CD4-positive, CD25-positive, alpha-beta regulatory T cell (primary cell): ENCODE results near the gene OCEL1. TPM values are rescaled to one million over a fixed set of nuclear protein-coding genes. Genes with fewer than 3 reads are reported as not detected.

ENCODE experiments used
- ATAC-seq, 2 donors: fragments of 150-1000 bp; cut with Tn5 transposase; one replicate each; pipeline ENCODE4 v1.10.0; 2021; ENCODE audit warnings: low read depth in 2 of 2, moderate number of reproducible peaks in 2 of 2, moderate library complexity in 1 of 2
- DNase-seq, 3 donors: peaks; one replicate each; pipeline versions ENCODE4 v3.0.0 to v3.0.0-alpha.2; 2012 to 2022; ENCODE audit warnings: mixed read lengths in 1 of 3
- H3K27ac ChIP-seq: one replicate; pipeline ENCODE4 v1.7.0; 2013; ENCODE audit warnings: mild to moderate bottlenecking, low read length; ENCODE audit not compliant: insufficient read depth, poor library complexity, severe bottlenecking
- H3K27me3 ChIP-seq: one replicate; pipeline ENCODE4 v1.7.0; 2013; ENCODE audit warnings: low read length; ENCODE audit not compliant: control insufficient read depth, insufficient read depth
- H3K36me3 ChIP-seq: one replicate; pipeline ENCODE4 v1.7.0; 2013; ENCODE audit warnings: mild to moderate bottlenecking, low read length, moderate library complexity; ENCODE audit not compliant: control insufficient read depth, insufficient read depth
- H3K4me1 ChIP-seq: 2 replicates; pipeline ENCODE4 v1.7.0; 2013; ENCODE audit warnings: mild to moderate bottlenecking, low read length; ENCODE audit not compliant: insufficient read depth, control insufficient read depth, poor library complexity, severe bottlenecking
- H3K4me3 ChIP-seq: one replicate; pipeline ENCODE4 v1.7.0; 2013; ENCODE audit warnings: low read depth, mild to moderate bottlenecking, low read length, moderate library complexity
- H3K9me3 ChIP-seq, 2 experiments: 1 replicate in 1 of 2; 2 replicates in 1 of 2; pipeline ENCODE4 v1.7.0; 2013; ENCODE audit warnings: low read length in 2 of 2, mild to moderate bottlenecking in 1 of 2, moderate library complexity in 1 of 2; ENCODE audit not compliant: control insufficient read depth in 2 of 2
- H3K27ac Mint-ChIP-seq, 3 donors: one replicate each; pipeline ENCODE4 v1.8.0; 2020 to 2022; ENCODE audit warnings: mild to moderate bottlenecking in 3 of 3, mixed read lengths in 3 of 3, moderate library complexity in 2 of 3
- H3K27me3 Mint-ChIP-seq: one replicate; pipeline ENCODE4 v1.8.0; 2022; ENCODE audit warnings: mild to moderate bottlenecking, mixed read lengths
- H3K36me3 Mint-ChIP-seq: one replicate; pipeline ENCODE4 v1.8.0; 2020; ENCODE audit warnings: mixed read lengths
- H3K4me1 Mint-ChIP-seq, 4 donors: one replicate each; pipeline ENCODE4 v1.8.0; 2020 to 2022; ENCODE audit warnings: mixed read lengths in 4 of 4, mild to moderate bottlenecking in 1 of 4
- H3K4me3 Mint-ChIP-seq, 4 donors: one replicate each; pipeline ENCODE4 v1.8.0; 2020 to 2022; ENCODE audit warnings: mild to moderate bottlenecking in 4 of 4, mixed read lengths in 4 of 4, moderate library complexity in 3 of 4
- H3K9me3 Mint-ChIP-seq, 7 donors: one replicate each; pipeline ENCODE4 v1.8.0; 2020 to 2022; ENCODE audit warnings: mixed read lengths in 7 of 7, mild to moderate bottlenecking in 3 of 7, moderate library complexity in 2 of 7
- polyA plus RNA-seq, 4 donors: library from polyadenylated mRNA; unstranded; fragments of 300-500 nt; fragmentation: Illumina TruSeq; gene quantifications; one replicate each; pipeline ENCODE4 v1.2.3, GENCODE V29; 2021
- total RNA-seq: library from RNA; stranded (reverse); gene quantifications from one replicate; pipeline ENCODE4 v1.2.3, GENCODE V29; 2022

OCEL1 gene
- total and polyA plus RNA-seq, 5 donors from 2014 or later: 23.3 to 51.0 (median 46.7) TPM

GRCh38 chr19:17202713-17203112 is 23.3 kb upstream of the OCEL1 start:
- no peak overlapping the region for H3K27ac ChIP-seq
- no peak for ATAC-seq
- H3K9me3 ChIP-seq: no peaks in the 10 kb centered on the region
- no peak overlapping the region for H3K27ac Mint-ChIP-seq
- DNase-seq: no peak
- no peaks in the 10 kb centered on the region for H3K9me3 Mint-ChIP-seq
- peaks cover 0 to 2% (median under 1%) of the 10 kb centered on the region in 4 donors for H3K4me1 Mint-ChIP-seq
- peaks cover 42% of the 10 kb centered on the region for H3K36me3 Mint-ChIP-seq
- H3K27me3 ChIP-seq: no peaks in the 10 kb centered on the region
- no peaks in the 10 kb centered on the region for H3K27me3 Mint-ChIP-seq
- no peaks in the 10 kb centered on the region for H3K4me1 ChIP-seq
- no peak overlapping the region for H3K4me3 ChIP-seq
- no peak overlapping the region for H3K4me3 Mint-ChIP-seq
- peaks cover 57% of the 10 kb centered on the region for H3K36me3 ChIP-seq

GRCh38 chr19:17205237-17206140 is 20.5 kb upstream of the OCEL1 start:
- peaks cover 51% of the 10 kb centered on the region for H3K36me3 ChIP-seq
- H3K9me3 ChIP-seq: no peaks in the 10 kb centered on the region
- Mint-ChIP-seq H3K27ac (peak overlapping the region in 1 of 3 donors; percentile 42), H3K4me1 (peaks cover 0 to 2% (median under 1%) of the 10 kb centered on the region in 4 donors), H3K36me3 (peaks cover 34% of the 10 kb centered on the region), H3K4me3 (peak overlapping the region in 1 of 4 donors; percentile 26), H3K9me3 (no peaks in the 10 kb centered on the region), H3K27me3 (no peaks in the 10 kb centered on the region)
- H3K27ac ChIP-seq: no peak overlapping the region
- H3K4me1 ChIP-seq: no peaks in the 10 kb centered on the region
- DNase-seq (peak; percentile 30 to 73 (median 60)), ATAC-seq (peak; percentile 57 to 73)
- no peaks in the 10 kb centered on the region for H3K27me3 ChIP-seq
- H3K4me3 ChIP-seq: no peak overlapping the region

- peaks cover 39% of the 10 kb centered on the region for H3K36me3 ChIP-seq
- H3K36me3 Mint-ChIP-seq: peaks cover 27% of the 10 kb centered on the region
- peak overlapping the region in 1 of 3 donors; percentile 31 for H3K27ac Mint-ChIP-seq
Measured at GRCh38 chr19:17206736-17207581, 19.1 kb upstream of the OCEL1 start.

GRCh38 chr19:17209126-17210036 is 16.6 kb upstream of the OCEL1 start:
- Mint-ChIP-seq H3K36me3 (peaks cover 17% of the 10 kb centered on the region), H3K27me3 (peaks cover 1% of the 10 kb centered on the region), H3K9me3 (no peaks in the 10 kb centered on the region), H3K27ac (peak overlapping the region in 2 of 3 donors; percentile 69 to 72), H3K4me1 (peaks cover 0 to 4% (median 0%) of the 10 kb centered on the region in 4 donors), H3K4me3 (no peak overlapping the region)
- H3K4me3 ChIP-seq: no peak overlapping the region
- no peak for ATAC-seq
- peaks cover 30% of the 10 kb centered on the region for H3K36me3 ChIP-seq
- peaks cover under 1% of the 10 kb centered on the region for H3K4me1 ChIP-seq
- peak in 2 of 3 donors; percentile 11 to 39 for DNase-seq
- no peak overlapping the region for H3K27ac ChIP-seq
- no peaks in the 10 kb centered on the region for H3K27me3 ChIP-seq
- no peaks in the 10 kb centered on the region for H3K9me3 ChIP-seq

More at GRCh38 chr19:17206736-17207581, 19.1 kb upstream of the OCEL1 start:
- no peak overlapping the region for H3K4me3 ChIP-seq
- no peak overlapping the region for H3K27ac ChIP-seq
- Mint-ChIP-seq H3K9me3 (no peaks in the 10 kb centered on the region), H3K4me1 (peaks cover 0 to 2% (median under 1%) of the 10 kb centered on the region in 4 donors), H3K4me3 (no peak overlapping the region), H3K27me3 (no peaks in the 10 kb centered on the region)
- ATAC-seq (no peak), DNase-seq (no peak)
- H3K27me3 ChIP-seq: no peaks in the 10 kb centered on the region
- no peaks in the 10 kb centered on the region for H3K4me1 ChIP-seq
- H3K9me3 ChIP-seq: no peaks in the 10 kb centered on the region

- H3K36me3 ChIP-seq: peaks cover 30% of the 10 kb centered on the region
- no peak for ATAC-seq
Measured at GRCh38 chr19:17210296-17210695, 15.7 kb upstream of the OCEL1 start.

GRCh38 chr19:17211547-17212446 is 14.2 kb upstream of the OCEL1 start:
- no peak overlapping the region for H3K27ac Mint-ChIP-seq

More at GRCh38 chr19:17210296-17210695, 15.7 kb upstream of the OCEL1 start:
- Histone ChIP-seq H3K27ac (no peak overlapping the region), H3K4me3 (no peak overlapping the region), H3K4me1 (peaks cover 9% of the 10 kb centered on the region), H3K27me3 (no peaks in the 10 kb centered on the region), H3K9me3 (no peaks in the 10 kb centered on the region)
- Mint-ChIP-seq H3K4me1 (peaks cover 3 to 11% (median 7%) of the 10 kb centered on the region in 4 donors), H3K9me3 (no peaks in the 10 kb centered on the region), H3K27ac (peak overlapping the region in 2 of 3 donors; percentile 44 to 48), H3K36me3 (peaks cover 20% of the 10 kb centered on the region), H3K4me3 (no peak overlapping the region), H3K27me3 (peaks cover 5% of the 10 kb centered on the region)
- no peak for DNase-seq

More at GRCh38 chr19:17211547-17212446, 14.2 kb upstream of the OCEL1 start:
- Mint-ChIP-seq H3K9me3 (no peaks in the 10 kb centered on the region), H3K27me3 (peaks cover 5% of the 10 kb centered on the region), H3K36me3 (peaks cover 20% of the 10 kb centered on the region), H3K4me3 (peak overlapping the region in 1 of 4 donors; percentile 32), H3K4me1 (peaks cover 3 to 20% (median 10%) of the 10 kb centered on the region in 4 donors)
- DNase-seq (no peak), ATAC-seq (no peak)
- no peak overlapping the region for H3K27ac ChIP-seq
- H3K36me3 ChIP-seq: peaks cover 27% of the 10 kb centered on the region
- peaks cover 18% of the 10 kb centered on the region for H3K4me1 ChIP-seq
- H3K9me3 ChIP-seq: no peaks in the 10 kb centered on the region
- H3K27me3 ChIP-seq: no peaks in the 10 kb centered on the region
- no peak overlapping the region for H3K4me3 ChIP-seq
